Esophagus (tissue), 2 donors: ENCODE data around the gene YJEFN3. TPM values are rescaled to one million over a fixed set of nuclear protein-coding genes. Genes with fewer than 3 reads are reported as not detected.

Experiments used
- H3K27ac ChIP-seq, 2 donors: one replicate each; pipeline ENCODE4 v1.5.1; 2013; ENCODE audit warnings: low read depth in 2 of 2, mild to moderate bottlenecking in 2 of 2, inconsistent platforms in 1 of 2, low read length in 1 of 2, moderate library complexity in 1 of 2
- H3K27me3 ChIP-seq, 2 donors: one replicate each; pipeline ENCODE4 v1.6.1; 2013; ENCODE audit warnings: low read length in 2 of 2, control low read depth in 1 of 2, mild to moderate bottlenecking in 1 of 2; ENCODE audit not compliant: insufficient read depth in 2 of 2, control insufficient read depth in 1 of 2
- H3K36me3 ChIP-seq, 2 donors: one replicate each; pipeline ENCODE4 v1.6.1; 2013; ENCODE audit warnings: low read length in 1 of 2; ENCODE audit not compliant: control insufficient read depth in 2 of 2, insufficient read depth in 2 of 2
- H3K4me1 ChIP-seq, 2 donors: one replicate each; pipeline ENCODE4 v1.6.1; 2013; ENCODE audit warnings: low read length in 1 of 2; ENCODE audit not compliant: control insufficient read depth in 2 of 2, insufficient read depth in 2 of 2
- H3K4me3 ChIP-seq, 2 donors: one replicate each; pipeline ENCODE4 v1.5.1; 2013; ENCODE audit warnings: low read length in 2 of 2, mild to moderate bottlenecking in 2 of 2, low read depth in 1 of 2, moderate library complexity in 1 of 2
- H3K9me3 ChIP-seq, 2 donors: one replicate each; pipeline ENCODE4 v1.6.1; 2013; ENCODE audit warnings: mild to moderate bottlenecking in 2 of 2, low read depth in 1 of 2, low read length in 1 of 2, moderate library complexity in 1 of 2; ENCODE audit not compliant: control insufficient read depth in 2 of 2, insufficient read depth in 1 of 2
- WGBS, 2 donors: extraction: QIAGEN DNeasy Blood & Tissue Kit; methylation state at CpG; one replicate each; pipeline ENCODE4 v1.1.7; 2013; 5-methylcytosine and 5-hydroxymethylcytosine counted together
- polyA plus RNA-seq, 2 donors: library from polyadenylated mRNA; stranded (reverse); fragments of 200-250 nt; gene quantifications; one replicate each; pipeline ENCODE4 v1.2.3, GENCODE V29; 2013
- donor health status: healthy with polysubstance abuse.
- donor health status: Bipolar disorder and iron deficiency.

Gene YJEFN3
- polyA plus RNA-seq, 2 donors = 1.6 to 7.3 TPM

DNA sequence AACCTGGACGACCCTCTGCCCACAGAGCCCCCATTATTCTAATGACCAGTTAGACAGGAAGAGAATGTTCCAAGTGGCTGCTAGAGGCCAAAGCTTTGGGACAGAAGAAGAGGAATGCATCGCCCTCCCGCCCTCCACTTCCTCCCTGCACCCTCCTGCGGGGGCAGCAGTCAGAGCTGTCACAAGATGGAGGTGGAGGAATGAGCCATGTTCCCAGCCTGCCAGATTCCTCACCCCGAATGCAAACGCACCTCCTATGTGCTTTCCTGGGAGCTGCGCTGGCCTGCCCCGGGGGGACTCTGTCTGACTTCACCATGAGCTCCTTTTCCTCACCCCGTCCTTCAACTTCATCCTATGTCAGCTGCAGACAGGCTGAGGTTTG is 1.7 kb downstream of the YJEFN3 start:
- Histone ChIP-seq H3K36me3 (peaks cover 0 to 16% of the 10 kb centered on the region in 2 donors), H3K9me3 (peaks cover 0 to 1% of the 10 kb centered on the region in 2 donors), H3K27ac (no peak overlapping the region), H3K27me3 (no peaks in the 10 kb centered on the region), H3K4me1 (peaks cover 2% of the 10 kb centered on the region in 2 donors), H3K4me3 (no peak overlapping the region)
- WGBS, 2 donors = 54 to 60% methylated on average over 9 of the region's 9 CpGs

GRCh38 chr19:19530889-19531288 is 2.2 kb downstream of the YJEFN3 start:
- no peak overlapping the region for H3K27ac ChIP-seq
- no peaks in the 10 kb centered on the region for H3K27me3 ChIP-seq
- peaks cover 0 to 1% of the 10 kb centered on the region in 2 donors for H3K9me3 ChIP-seq
- H3K4me1 ChIP-seq = peaks cover 2% of the 10 kb centered on the region in 2 donors
- H3K36me3 ChIP-seq = peaks cover 0 to 14% of the 10 kb centered on the region in 2 donors
- H3K4me3 ChIP-seq = no peak overlapping the region
- WGBS, 2 donors = 80 to 81% methylated on average over 4 of the region's 4 CpGs

DNA sequence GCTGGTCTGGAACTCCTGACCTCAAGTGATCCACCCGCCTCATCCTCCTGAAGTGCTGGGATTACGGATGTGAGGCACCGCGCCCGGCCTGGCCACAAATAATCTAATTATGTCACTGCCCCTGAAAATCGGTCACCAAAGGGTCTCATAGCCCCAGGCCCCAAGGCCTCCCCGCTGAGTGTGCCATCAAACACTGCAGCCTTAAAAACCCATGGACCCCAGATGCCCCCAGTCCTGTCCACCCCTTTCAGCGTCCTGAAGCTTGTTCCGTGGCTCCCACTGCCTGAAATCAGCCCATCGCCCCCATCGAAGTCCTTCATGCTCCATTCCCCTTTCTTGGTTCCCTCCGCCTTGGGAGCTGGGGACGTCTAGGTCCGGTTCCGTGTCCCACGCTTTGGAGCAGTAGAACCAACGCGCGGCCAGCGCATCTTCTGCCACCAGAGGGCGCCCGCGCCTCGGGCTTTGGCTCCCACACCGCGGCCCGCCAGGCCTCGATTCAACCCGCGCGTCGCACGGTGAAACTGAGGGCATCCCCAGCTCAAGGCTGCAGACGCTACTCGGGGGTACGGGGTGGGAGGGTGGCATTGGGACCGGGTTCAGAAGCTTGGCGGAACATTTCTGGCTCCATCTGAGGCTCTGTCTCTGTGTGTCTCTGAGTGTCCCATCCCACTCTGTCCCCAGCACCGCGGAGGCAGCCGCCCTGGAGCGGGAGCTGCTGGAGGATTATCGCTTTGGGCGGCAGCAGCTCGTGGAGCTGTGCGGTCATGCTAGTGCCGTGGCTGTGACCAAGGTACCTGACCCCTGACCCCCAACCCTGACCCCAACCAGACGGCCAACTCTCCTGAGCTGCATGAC is 3.5 kb downstream of the YJEFN3 start:
- Histone ChIP-seq H3K36me3 (peaks cover 0 to 10% of the 10 kb centered on the region in 2 donors), H3K27me3 (no peaks in the 10 kb centered on the region), H3K9me3 (peaks cover 0 to 1% of the 10 kb centered on the region in 2 donors), H3K4me1 (peaks cover 2% of the 10 kb centered on the region in 2 donors), H3K27ac (no peak overlapping the region), H3K4me3 (no peak overlapping the region)
- WGBS, 2 donors = 23 to 24% methylated on average over 48 of the region's 48 CpGs

DNA sequence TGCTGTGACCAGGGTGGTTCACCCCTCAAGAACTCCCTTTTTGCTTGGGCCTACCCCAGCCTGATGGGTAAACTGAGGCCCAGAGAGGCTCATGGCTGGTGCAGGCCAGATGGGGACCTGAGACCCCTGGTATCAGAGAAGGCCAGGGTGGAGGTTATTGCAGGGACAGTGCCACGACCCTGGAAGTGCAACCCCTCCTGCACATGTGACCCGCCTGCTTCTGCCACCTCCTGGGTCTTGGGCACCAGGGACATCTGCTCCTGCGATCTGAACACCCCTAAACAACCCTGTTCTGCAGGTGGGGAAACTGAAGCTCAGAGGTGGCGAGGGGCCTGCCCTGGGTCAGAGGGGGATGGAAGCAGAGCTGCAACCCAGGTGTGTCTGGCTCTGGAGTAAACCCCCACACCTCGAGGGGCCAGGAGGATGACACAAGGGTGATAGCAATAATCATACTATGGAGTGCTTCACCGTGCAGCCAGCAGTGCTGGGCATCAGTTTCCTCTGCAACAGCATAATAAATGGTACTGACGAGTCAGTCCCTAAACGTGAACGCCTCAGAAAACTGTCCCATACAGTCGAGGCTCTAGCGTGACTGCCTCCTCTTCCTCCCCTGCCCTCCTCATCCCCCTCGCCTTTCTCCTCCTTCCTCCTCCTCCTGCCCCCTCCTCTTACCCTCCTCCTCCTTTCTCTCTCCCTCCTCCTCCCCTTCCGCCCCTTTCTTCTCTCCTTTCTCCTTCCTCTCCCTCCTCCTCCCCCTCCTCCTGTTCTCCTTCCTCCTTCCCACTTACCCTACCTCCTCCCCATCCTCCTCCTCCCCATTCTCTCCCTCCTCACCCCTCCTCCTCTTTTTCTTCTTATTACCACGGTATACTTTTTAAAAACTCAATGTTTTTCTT is 4.3 kb downstream of the YJEFN3 start:
- WGBS, 2 donors = 70 to 73% methylated on average over 14 of the region's 14 CpGs
- Histone ChIP-seq H3K27ac (no peak overlapping the region), H3K36me3 (peaks cover 0 to 3% of the 10 kb centered on the region in 2 donors), H3K27me3 (peaks cover 0 to 3% of the 10 kb centered on the region in 2 donors), H3K9me3 (peaks cover 0 to 3% of the 10 kb centered on the region in 2 donors), H3K4me3 (no peak overlapping the region), H3K4me1 (peaks cover 2 to 7% of the 10 kb centered on the region in 2 donors)

GRCh38 chr19:19533841-19534240 is 5.1 kb downstream of the YJEFN3 start:
- Histone ChIP-seq H3K27me3 (peaks cover 0 to 6% of the 10 kb centered on the region in 2 donors), H3K9me3 (peaks cover 0 to 3% of the 10 kb centered on the region in 2 donors), H3K4me3 (no peak overlapping the region), H3K4me1 (peaks cover 2 to 14% of the 10 kb centered on the region in 2 donors), H3K27ac (no peak overlapping the region), H3K36me3 (no peaks in the 10 kb centered on the region)
- WGBS, 2 donors = 74 to 75% methylated on average over 6 of the region's 6 CpGs

DNA sequence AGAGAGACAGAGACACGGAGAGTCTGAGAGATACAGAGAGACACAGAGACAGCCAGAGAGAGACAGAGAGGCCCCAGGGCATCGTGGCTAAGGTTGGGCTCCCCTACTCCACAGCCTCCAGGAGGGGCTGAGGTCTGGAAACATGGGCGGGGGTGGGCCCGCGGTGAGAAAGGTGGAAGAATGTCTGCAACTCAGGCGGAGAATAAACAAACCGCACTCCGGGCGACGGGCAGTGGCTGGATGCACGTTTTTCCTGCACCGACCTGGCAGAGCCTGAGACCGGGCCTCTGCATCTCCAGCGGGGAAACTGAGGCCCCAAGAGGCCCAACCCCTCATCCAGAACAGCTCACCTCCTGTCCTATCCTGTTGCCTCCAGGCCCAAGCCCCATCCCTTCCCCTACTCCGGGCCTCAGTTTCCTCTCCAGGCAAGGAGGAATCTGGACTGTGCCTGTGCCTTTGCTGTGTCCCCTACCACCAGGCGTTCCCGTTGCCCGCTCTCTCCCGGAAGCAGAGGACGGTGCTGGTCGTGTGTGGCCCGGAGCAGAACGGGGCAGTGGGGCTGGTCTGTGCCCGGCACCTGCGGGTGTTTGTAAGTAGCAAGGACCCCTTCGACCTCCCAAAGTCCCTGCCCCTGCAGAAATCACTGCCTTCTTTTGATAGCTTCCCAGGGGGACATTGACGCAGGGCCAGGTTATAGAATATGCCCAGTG is 6.0 kb downstream of the YJEFN3 start:
- Histone ChIP-seq H3K36me3 (no peaks in the 10 kb centered on the region), H3K27me3 (peaks cover 0 to 8% of the 10 kb centered on the region in 2 donors), H3K9me3 (peaks cover 0 to 5% of the 10 kb centered on the region in 2 donors), H3K4me3 (no peak overlapping the region), H3K4me1 (peaks cover 2 to 16% of the 10 kb centered on the region in 2 donors), H3K27ac (no peak overlapping the region)
- WGBS, 2 donors = 66 to 68% methylated on average over 27 of the region's 27 CpGs

GRCh38 chr19:19535311-19536191 is 6.8 kb downstream of the YJEFN3 start:
- peaks cover 2 to 20% of the 10 kb centered on the region in 2 donors for H3K4me1 ChIP-seq
- H3K27me3 ChIP-seq = peaks cover 0 to 12% of the 10 kb centered on the region in 2 donors
- no peaks in the 10 kb centered on the region for H3K36me3 ChIP-seq
- peaks cover 0 to 10% of the 10 kb centered on the region in 2 donors for H3K9me3 ChIP-seq
- 79% methylated on average over 34 of the region's 34 CpGs for WGBS, 2 donors
- H3K27ac ChIP-seq = no peak overlapping the region
- no peak overlapping the region for H3K4me3 ChIP-seq

DNA sequence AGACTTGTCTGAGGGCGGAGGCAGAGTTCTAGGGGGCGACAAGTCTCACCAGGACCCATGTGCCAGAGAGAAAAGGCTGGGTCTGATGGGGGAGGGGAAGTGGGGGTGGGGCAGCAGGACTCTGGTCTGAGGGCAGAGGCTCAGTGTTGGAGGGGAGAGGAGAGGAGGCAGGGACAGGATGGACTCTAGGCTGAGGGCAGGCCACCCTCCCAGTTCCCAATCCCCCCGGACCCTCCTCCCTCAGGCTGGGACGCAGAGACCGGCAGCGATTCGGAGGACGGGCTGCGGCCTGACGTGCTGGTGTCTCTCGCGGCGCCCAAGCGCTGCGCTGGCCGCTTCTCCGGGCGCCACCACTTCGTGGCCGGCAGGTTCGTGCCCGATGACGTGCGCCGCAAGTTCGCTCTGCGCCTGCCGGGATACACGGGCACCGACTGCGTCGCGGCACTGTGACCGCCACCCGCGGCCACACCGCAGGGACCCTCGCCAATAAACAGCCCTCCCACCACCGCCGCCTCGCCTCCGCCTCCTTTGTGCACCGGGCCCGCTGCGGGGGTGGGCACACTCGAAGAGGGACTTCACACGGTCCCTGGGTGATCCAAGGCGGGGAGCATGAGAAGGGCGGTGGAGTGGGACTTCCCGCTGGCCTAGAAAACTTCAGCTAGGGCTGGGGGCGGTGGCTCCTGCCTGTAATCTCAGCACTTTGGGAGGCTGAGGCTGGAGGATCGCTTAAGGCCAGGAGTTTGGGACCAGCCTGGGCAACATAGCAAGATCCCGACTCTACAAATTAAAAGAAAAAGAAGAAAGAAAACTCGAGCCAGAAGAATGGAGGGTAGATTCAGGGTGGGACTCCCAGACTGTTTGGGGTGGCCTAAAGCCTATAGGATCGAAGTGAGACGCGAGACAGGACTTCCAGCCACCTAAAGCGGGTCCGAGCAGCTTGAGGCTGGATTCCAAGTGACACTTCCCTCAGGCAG is 8.7 kb downstream of the YJEFN3 start:
- 29 to 32% methylated on average over 43 to 59 of the region's 59 CpGs for WGBS, 2 donors
- Histone ChIP-seq H3K9me3 (peaks cover 0 to 14% of the 10 kb centered on the region in 2 donors), H3K27ac (no peak overlapping the region), H3K4me1 (peaks cover 4 to 24% of the 10 kb centered on the region in 2 donors), H3K36me3 (no peaks in the 10 kb centered on the region), H3K27me3 (peaks cover 0 to 12% of the 10 kb centered on the region in 2 donors), H3K4me3 (no peak overlapping the region)
